HepG2 (cell line): ENCODE results near the gene ARRDC3. TPM values are rescaled to one million over a fixed set of nuclear protein-coding genes. Genes with fewer than 3 reads are reported as not detected.

ENCODE experiments used
- AKNA ChIP-seq: sonication (generic); formaldehyde crosslinking; IDR thresholded peaks from 2 replicates; pipeline ENCODE4 v1.4.0; 2020; ENCODE audit warnings: missing genetic modification reagents, borderline replicate concordance
- ATF4 ChIP-seq, 2 experiments: fragments of 450-650 bp in 1 of 2; sonication (generic) in 1 of 2; formaldehyde crosslinking; IDR thresholded peaks; 2 replicates each; pipeline versions ENCODE4 v1.5.0 to v1.8.0; 2020 to 2022; ENCODE audit warnings: mild to moderate bottlenecking in 1 of 2, missing genetic modification reagents in 1 of 2
- CBX1 ChIP-seq: IDR thresholded peaks from one replicate; pipeline ENCODE4 v1.6.1; 2016; ENCODE audit warnings: antibody characterized with exemption, low read depth
- EHMT2 ChIP-seq: fragments of 200-600 bp; sonication (generic); IDR thresholded peaks from 2 replicates; pipeline ENCODE4 v1.7.0; 2017; ENCODE audit warnings: antibody characterized with exemption, low read depth, low read length, borderline replicate concordance
- FOXP1 ChIP-seq, 2 experiments: fragments of 450-650 bp in 1 of 2; IDR thresholded peaks; 2 replicates each; pipeline ENCODE4 v1.6.1; 2017 to 2018; ENCODE audit warnings: antibody characterized with exemption in 1 of 2
- GTF2F1 ChIP-seq: fragments of 150-350 bp; IDR thresholded peaks from 2 replicates; pipeline ENCODE4 v1.6.1; 2014; ENCODE audit warnings: low read length
- HNF1B ChIP-seq: sonication (generic); formaldehyde crosslinking; IDR thresholded peaks from 2 replicates; pipeline ENCODE4 v1.5.1; 2020; ENCODE audit warnings: mild to moderate bottlenecking, moderate library complexity, missing genetic modification reagents
- MLX ChIP-seq: IDR thresholded peaks from 2 replicates; pipeline ENCODE4 v1.6.1; 2016
- SALL2 ChIP-seq: sonication (generic); formaldehyde crosslinking; IDR thresholded peaks from 2 replicates; pipeline ENCODE4 v1.8.1; 2023; ENCODE audit warnings: mild to moderate bottlenecking, missing genetic modification reagents, inconsistent platforms
- SAP130 ChIP-seq: IDR thresholded peaks from 2 replicates; pipeline ENCODE4 v1.6.1; 2016; ENCODE audit warnings: low read depth
- SIN3B ChIP-seq: fragments of 150-350 bp; IDR thresholded peaks from 2 replicates; pipeline ENCODE4 v1.6.1; 2014; ENCODE audit warnings: low read length
- SIX1 ChIP-seq: sonication (generic); formaldehyde crosslinking; IDR thresholded peaks from 2 replicates; pipeline ENCODE4 v1.4.0; 2020; ENCODE audit warnings: missing genetic modification reagents, borderline replicate concordance
- SP140L ChIP-seq: sonication (generic); formaldehyde crosslinking; IDR thresholded peaks from 2 replicates; pipeline ENCODE4 v1.4.0; 2020; ENCODE audit warnings: missing genetic modification reagents, borderline replicate concordance
- TSC22D2 ChIP-seq: sonication (generic); formaldehyde crosslinking; IDR thresholded peaks from 2 replicates; pipeline ENCODE4 v1.5.1; 2020; ENCODE audit warnings: missing genetic modification reagents, mild to moderate bottlenecking, borderline replicate concordance
- ZBTB21 ChIP-seq: sonication (generic); formaldehyde crosslinking; IDR thresholded peaks from 2 replicates; pipeline ENCODE4 v1.4.0; 2020; ENCODE audit warnings: missing genetic modification reagents
- ZMYM4 ChIP-seq: sonication (generic); formaldehyde crosslinking; IDR thresholded peaks from 2 replicates; pipeline ENCODE4 v1.8.1; 2023; ENCODE audit warnings: mild to moderate bottlenecking, missing genetic modification reagents
- ZNF335 ChIP-seq: sonication (generic); formaldehyde crosslinking; IDR thresholded peaks from 2 replicates; pipeline ENCODE4 v1.4.0; 2020; ENCODE audit warnings: missing genetic modification reagents
- ZNF44 ChIP-seq: sonication (generic); formaldehyde crosslinking; IDR thresholded peaks from 2 replicates; pipeline ENCODE4 v1.5.1; 2020; ENCODE audit warnings: mild to moderate bottlenecking, missing genetic modification reagents
- ZNF552 ChIP-seq: sonication (generic); formaldehyde crosslinking; IDR thresholded peaks from 2 replicates; pipeline ENCODE4 v1.9.0; 2022; ENCODE audit warnings: missing genetic modification reagents, mild to moderate bottlenecking, borderline replicate concordance
- ZNF672 ChIP-seq: sonication (generic); formaldehyde crosslinking; IDR thresholded peaks from 2 replicates; pipeline ENCODE4 v1.8.1; 2022; ENCODE audit warnings: missing genetic modification reagents
- ZNF709 ChIP-seq: sonication (generic); formaldehyde crosslinking; IDR thresholded peaks from 2 replicates; pipeline ENCODE4 v1.5.0; 2020; ENCODE audit warnings: mild to moderate bottlenecking, missing genetic modification reagents
- ZNF761 ChIP-seq: sonication (generic); formaldehyde crosslinking; conservative IDR thresholded peaks from 2 replicates; pipeline ENCODE4 v1.4.0; 2020; ENCODE audit warnings: mild to moderate bottlenecking, missing genetic modification reagents
- ZNF850 ChIP-seq: sonication (generic); formaldehyde crosslinking; conservative IDR thresholded peaks from 2 replicates; pipeline ENCODE4 v1.9.0; 2021; ENCODE audit warnings: mild to moderate bottlenecking, missing genetic modification reagents
- polyA plus RNA-seq, 8 experiments: library from polyadenylated mRNA; depleted of rRNA in 3 of 8; stranded (reverse) in 7 of 8; unstranded in 1 of 8; fragments of >200 nt; fragmentation: Illumina TruSeq in 4 of 8; extraction: Trizol in 4 of 8; gene quantifications; 2 replicates each; pipeline versions ENCODE4 v1.2.1 to v1.2.3, GENCODE V29; 2011 to 2016; ENCODE audit warnings: low read depth in 4 of 8, missing spikeins in 1 of 8, mixed read lengths in 1 of 8; ENCODE audit not compliant: insufficient read depth in 1 of 8
- total RNA-seq, 5 experiments: library from RNA; depleted of rRNA; stranded (reverse); fragments of >200 nt; fragmentation: Illumina TruSeq; extraction: Trizol; gene quantifications; 2 replicates each; pipeline ENCODE4 v1.2.3, GENCODE V29; 2016; ENCODE audit warnings: low read depth in 1 of 5

Gene ARRDC3
- total and polyA plus RNA-seq, 2 of the 13 experiments (the other 11 are each of a cell fraction or from before 2014, with no cell fraction given) = 3.4 to 24.4 TPM

- TF ChIP-seq ZNF552 (CRISPR knock-in tag) = no peak
- no peak for TF ChIP-seq TSC22D2 (CRISPR knock-in tag)
- TF ChIP-seq FOXP1 (IDR thresholded peaks at IDR 0.05) = no peak
- TF ChIP-seq FOXP1 (CRISPR knock-in tag; IDR thresholded peaks at IDR 0.05) = no peak
- no peak; the same call in 1 of the 2 replicates for TF ChIP-seq SIX1 (CRISPR knock-in tag)
- peak; percentile 88 for TF ChIP-seq ZMYM4 (CRISPR knock-in tag)
- TF ChIP-seq SAP130 (CRISPR knock-in tag) = peak; percentile 92
- peak; percentile 46 for TF ChIP-seq HNF1B (CRISPR knock-in tag)
- no peak for TF ChIP-seq SP140L (CRISPR knock-in tag)
- no peak for TF ChIP-seq ZBTB21 (CRISPR knock-in tag)
- TF ChIP-seq ZNF761 (CRISPR knock-in tag) = 0 out of 2 replicates have a peak, but pooled peaks have one; percentile 80
- no peak for TF ChIP-seq ZNF850 (CRISPR knock-in tag)
- TF ChIP-seq ATF4 (CRISPR knock-in tag; IDR thresholded peaks at IDR 0.05) = no peak
- TF ChIP-seq ZNF335 (CRISPR knock-in tag) = no peak
- no peak; the same call in 1 of the 2 replicates for TF ChIP-seq ZNF709
- no peak for TF ChIP-seq CBX1
- TF ChIP-seq AKNA (CRISPR knock-in tag) = no peak
- TF ChIP-seq EHMT2 = no peak
- TF ChIP-seq GTF2F1 = peak; percentile 95
- TF ChIP-seq ZNF672 (CRISPR knock-in tag) = no peak
- TF ChIP-seq SIN3B = peak; percentile 71
- TF ChIP-seq SALL2 (CRISPR knock-in tag) = no peak
- no peak for TF ChIP-seq ZNF44 (CRISPR knock-in tag)
- TF ChIP-seq MLX (CRISPR knock-in tag) = no peak
Measured at GRCh38 chr5:91383027-91383955, at the start of gene ARRDC3 (continued).
